Measurements from ENCODE around the gene CA10. TPM values are rescaled to one million over a fixed set of nuclear protein-coding genes. Genes with fewer than 3 reads are reported as not detected.
A peak's percentile ranks its signal among the peaks of the same experiment; 100 is the strongest.

The CA10 gene
- total and polyA plus RNA-seq, 4 experiments from 2014 or later, result 0.57 TPM; not detected in 3

GRCh38 chr17:51890710-51891109, 267.8 kb downstream of the CA10 start:
- Histone ChIP-seq H3K4me3 (ENCODE audit: low read length in 2 of 2) (no peak overlapping the region), H3K36me3 (ENCODE audit: insufficient read depth, low read length) (no peaks in the 10 kb centered on the region), H3K9me3 (ENCODE audit: control insufficient read depth in 1 of 2, low read length in 2 of 2) (no peaks in the 10 kb centered on the region), H3K4me1 (ENCODE audit: insufficient read depth, low read length) (no peaks in the 10 kb centered on the region), H3K27ac (ENCODE audit: low read depth, low read length) (no peak overlapping the region), H3K27me3 (ENCODE audit: insufficient read depth, low read length) (no peaks in the 10 kb centered on the region)
- Mint-ChIP-seq H3K9me3 (peaks cover 0 to 5% (median 0%) of the 10 kb centered on the region in 8 donors), H3K36me3 (no peaks in the 10 kb centered on the region), H3K4me1 (no peaks in the 10 kb centered on the region), H3K27ac (no peak overlapping the region), H3K27me3 (peaks cover 0 to 3% of the 10 kb centered on the region in 2 donors), H3K4me3 (no peak overlapping the region)
- POLR2A ChIA-PET (ENCODE audit: partially characterized antibody), result interaction anchor here (0.6 kb wide), 1 partner anchor 532 kb away, joined by 3 read pairs; no protein-coding TSS in a partner anchor
- CTCF ChIA-PET (ENCODE audit: partially characterized antibody), result no interaction called here
- intact Hi-C loops (cut with micrococcal nuclease), result no loop called here
- DNase-seq, result no peak

GRCh38 chr17:51888816-51889215, 269.7 kb downstream of the CA10 start:
- no peak for DNase-seq
- Mint-ChIP-seq H3K27ac (no peak overlapping the region), H3K27me3 (peaks cover 0 to 5% of the 10 kb centered on the region in 2 donors), H3K36me3 (no peaks in the 10 kb centered on the region), H3K9me3 (peaks cover 0 to 5% (median 0%) of the 10 kb centered on the region in 8 donors), H3K4me1 (no peaks in the 10 kb centered on the region), H3K4me3 (no peak overlapping the region)
- Histone ChIP-seq H3K4me3 (ENCODE audit: low read length in 2 of 2) (no peak overlapping the region), H3K27me3 (ENCODE audit: insufficient read depth, low read length) (no peaks in the 10 kb centered on the region), H3K27ac (ENCODE audit: low read depth, low read length) (no peak overlapping the region), H3K9me3 (ENCODE audit: control insufficient read depth in 1 of 2, low read length in 2 of 2) (no peaks in the 10 kb centered on the region), H3K4me1 (ENCODE audit: insufficient read depth, low read length) (no peaks in the 10 kb centered on the region), H3K36me3 (ENCODE audit: insufficient read depth, low read length) (no peaks in the 10 kb centered on the region)
- POLR2A ChIA-PET (ENCODE audit: partially characterized antibody), result no interaction called here
- intact Hi-C loops (cut with micrococcal nuclease), result no loop called here
- CTCF ChIA-PET (ENCODE audit: partially characterized antibody), result no interaction called here

- no peaks in the 10 kb centered on the region for H3K36me3 ChIP-seq (ENCODE audit: insufficient read depth, low read length)
- POLR2A ChIA-PET (ENCODE audit: partially characterized antibody), result no interaction called here
Observed at GRCh38 chr17:51876986-51877385, 281.5 kb downstream of the CA10 start.

GRCh38 chr17:51873302-51873701, 285.2 kb downstream of the CA10 start:
- ChIA-PET POLR2A (ENCODE audit: partially characterized antibody) (no interaction called here), CTCF (ENCODE audit: partially characterized antibody) (no interaction called here)
- H3K36me3 ChIP-seq (ENCODE audit: insufficient read depth, low read length), result no peaks in the 10 kb centered on the region
- H3K4me3 Mint-ChIP-seq, result no peak overlapping the region
- intact Hi-C loops (cut with micrococcal nuclease), result no loop called here
- no peak for DNase-seq
- no peaks in the 10 kb centered on the region for H3K4me1 Mint-ChIP-seq
- no peak overlapping the region for H3K27ac ChIP-seq (ENCODE audit: low read depth, low read length)
- H3K27ac Mint-ChIP-seq, result no peak overlapping the region
- H3K27me3 ChIP-seq (ENCODE audit: insufficient read depth, low read length), result no peaks in the 10 kb centered on the region
- peaks cover 1 to 4% of the 10 kb centered on the region in 2 donors for H3K27me3 Mint-ChIP-seq
- no peak overlapping the region for H3K4me3 ChIP-seq (ENCODE audit: low read length in 2 of 2)
- H3K36me3 Mint-ChIP-seq, result no peaks in the 10 kb centered on the region
- H3K9me3 Mint-ChIP-seq, result peaks cover 0 to 8% (median 0%) of the 10 kb centered on the region in 8 donors
- H3K9me3 ChIP-seq (ENCODE audit: control insufficient read depth in 1 of 2, low read length in 2 of 2), result no peaks in the 10 kb centered on the region
- no peaks in the 10 kb centered on the region for H3K4me1 ChIP-seq (ENCODE audit: insufficient read depth, low read length)

More at GRCh38 chr17:51876986-51877385, 281.5 kb downstream of the CA10 start:
- Mint-ChIP-seq H3K4me3 (no peak overlapping the region), H3K36me3 (no peaks in the 10 kb centered on the region), H3K4me1 (no peaks in the 10 kb centered on the region), H3K27ac (no peak overlapping the region), H3K9me3 (peaks cover 0 to 5% (median 0%) of the 10 kb centered on the region in 8 donors), H3K27me3 (peaks cover 1 to 9% of the 10 kb centered on the region in 2 donors)
- no peaks in the 10 kb centered on the region for H3K4me1 ChIP-seq (ENCODE audit: insufficient read depth, low read length)
- H3K4me3 ChIP-seq (ENCODE audit: low read length in 2 of 2), result no peak overlapping the region
- no peak for DNase-seq
- no peaks in the 10 kb centered on the region for H3K27me3 ChIP-seq (ENCODE audit: insufficient read depth, low read length)
- CTCF ChIA-PET (ENCODE audit: partially characterized antibody), result no interaction called here
- intact Hi-C loops (cut with micrococcal nuclease), result no loop called here
- no peaks in the 10 kb centered on the region for H3K9me3 ChIP-seq (ENCODE audit: control insufficient read depth in 1 of 2, low read length in 2 of 2)
- no peak overlapping the region for H3K27ac ChIP-seq (ENCODE audit: low read depth, low read length)

GRCh38 chr17:51869387-51869786, 289.1 kb downstream of the CA10 start:
- no peak overlapping the region for H3K4me3 Mint-ChIP-seq
- peaks cover 0 to 6% (median 0%) of the 10 kb centered on the region in 8 donors for H3K9me3 Mint-ChIP-seq
- Histone ChIP-seq H3K36me3 (ENCODE audit: insufficient read depth, low read length) (no peaks in the 10 kb centered on the region), H3K4me1 (ENCODE audit: insufficient read depth, low read length) (no peaks in the 10 kb centered on the region), H3K27me3 (ENCODE audit: insufficient read depth, low read length) (no peaks in the 10 kb centered on the region), H3K27ac (ENCODE audit: low read depth, low read length) (no peak overlapping the region), H3K4me3 (ENCODE audit: low read length in 2 of 2) (no peak overlapping the region), H3K9me3 (ENCODE audit: control insufficient read depth in 1 of 2, low read length in 2 of 2) (no peaks in the 10 kb centered on the region)
- H3K27me3 Mint-ChIP-seq, result peaks cover 0 to 1% of the 10 kb centered on the region in 2 donors
- ChIA-PET POLR2A (ENCODE audit: partially characterized antibody) (no interaction called here), CTCF (ENCODE audit: partially characterized antibody) (no interaction called here)
- DNase-seq, result peak in 1 of 5 donors; percentile 2
- H3K4me1 Mint-ChIP-seq, result no peaks in the 10 kb centered on the region
- H3K36me3 Mint-ChIP-seq, result no peaks in the 10 kb centered on the region
- H3K27ac Mint-ChIP-seq, result no peak overlapping the region
- intact Hi-C loops (cut with micrococcal nuclease), result no loop called here

GRCh38 chr17:51860954-51861561, 297.5 kb downstream of the CA10 start:
- no peaks in the 10 kb centered on the region for H3K36me3 Mint-ChIP-seq
- Histone ChIP-seq H3K9me3 (ENCODE audit: control insufficient read depth in 1 of 2, low read length in 2 of 2) (no peaks in the 10 kb centered on the region), H3K4me3 (ENCODE audit: low read length in 2 of 2) (no peak overlapping the region), H3K36me3 (ENCODE audit: insufficient read depth, low read length) (no peaks in the 10 kb centered on the region), H3K27me3 (ENCODE audit: insufficient read depth, low read length) (no peaks in the 10 kb centered on the region), H3K27ac (ENCODE audit: low read depth, low read length) (no peak overlapping the region), H3K4me1 (ENCODE audit: insufficient read depth, low read length) (no peaks in the 10 kb centered on the region)
- no peak overlapping the region for H3K4me3 Mint-ChIP-seq
- intact Hi-C loops (cut with micrococcal nuclease), result no loop called here
- ChIA-PET CTCF (ENCODE audit: partially characterized antibody) (no interaction called here), POLR2A (ENCODE audit: partially characterized antibody) (no interaction called here)
- peaks cover 1 to 8% of the 10 kb centered on the region in 2 donors for H3K27me3 Mint-ChIP-seq
- DNase-seq, result no peak
- no peak overlapping the region for H3K27ac Mint-ChIP-seq
- H3K9me3 Mint-ChIP-seq, result peaks cover 0 to 8% (median 4%) of the 10 kb centered on the region in 8 donors
- H3K4me1 Mint-ChIP-seq, result no peaks in the 10 kb centered on the region

GRCh38 chr17:51857052-51857597, 301.4 kb downstream of the CA10 start:
- Histone ChIP-seq H3K4me3 (ENCODE audit: low read length in 2 of 2) (no peak overlapping the region), H3K27me3 (ENCODE audit: insufficient read depth, low read length) (no peaks in the 10 kb centered on the region), H3K27ac (ENCODE audit: low read depth, low read length) (no peak overlapping the region), H3K9me3 (ENCODE audit: control insufficient read depth in 1 of 2, low read length in 2 of 2) (no peaks in the 10 kb centered on the region), H3K4me1 (ENCODE audit: insufficient read depth, low read length) (no peaks in the 10 kb centered on the region), H3K36me3 (ENCODE audit: insufficient read depth, low read length) (no peaks in the 10 kb centered on the region)
- ChIA-PET POLR2A (ENCODE audit: partially characterized antibody) (no interaction called here), CTCF (ENCODE audit: partially characterized antibody) (no interaction called here)
- no peaks in the 10 kb centered on the region for H3K4me1 Mint-ChIP-seq
- no peak overlapping the region for H3K27ac Mint-ChIP-seq
- H3K27me3 Mint-ChIP-seq, result peaks cover 1 to 9% of the 10 kb centered on the region in 2 donors
- no peak for DNase-seq
- no peak overlapping the region for H3K4me3 Mint-ChIP-seq
- no peaks in the 10 kb centered on the region for H3K36me3 Mint-ChIP-seq
- intact Hi-C loops (cut with micrococcal nuclease), result no loop called here
- no peaks in the 10 kb centered on the region for H3K9me3 Mint-ChIP-seq
